HG02798 (cell line): ENCODE measurements around the gene PAFAH2.

Experiments used
- ATAC-seq: cut with Tn5 transposase; IDR thresholded peaks from one replicate; pipeline ENCODE4 v1.9.1; 2021; ENCODE audit warnings: mild to moderate bottlenecking; ENCODE audit not compliant: unreplicated experiment, poor library complexity

PAFAH2 gene

DNA sequence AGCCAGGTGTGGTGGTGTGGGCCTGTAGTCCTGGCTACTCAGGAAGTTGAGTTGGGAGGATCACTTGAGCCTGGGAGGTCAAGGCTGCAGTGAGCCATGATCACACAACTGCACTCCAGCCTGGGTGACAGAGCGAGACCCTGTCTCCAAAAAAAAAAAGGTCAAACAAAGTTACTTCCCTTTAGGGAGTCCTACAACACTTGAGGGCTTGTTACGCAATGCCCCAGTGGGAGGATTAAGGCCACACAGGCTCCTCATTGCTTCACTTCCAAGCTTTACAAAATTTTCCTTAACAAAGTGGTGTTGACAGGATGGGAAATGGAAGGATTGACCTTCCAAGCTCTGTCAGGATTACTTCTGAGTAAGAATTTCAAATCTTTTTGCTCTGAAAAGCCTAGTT lies 17.5 kb upstream of the PAFAH2 start:
- ATAC-seq = no peak

DNA sequence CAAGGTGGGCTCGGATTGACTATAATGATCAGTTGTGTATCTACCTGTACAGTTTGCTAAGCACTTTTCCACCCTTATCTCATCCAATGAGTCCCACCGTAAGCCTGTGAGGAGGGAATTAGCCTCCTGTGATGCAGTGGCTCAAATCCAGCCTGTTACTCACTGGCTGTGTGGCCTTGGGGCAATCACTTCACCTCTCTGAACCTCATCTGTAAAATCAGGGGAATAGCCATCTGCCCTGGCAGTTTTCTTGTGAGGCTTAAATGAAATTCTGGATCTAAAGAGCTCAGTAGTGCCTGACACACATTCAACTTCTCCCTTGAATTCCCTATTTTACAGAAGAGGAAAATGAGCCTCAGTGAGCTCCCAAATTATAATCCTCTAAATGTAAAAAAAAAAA lies 16.3 kb upstream of the PAFAH2 start:
- no peak for ATAC-seq

DNA sequence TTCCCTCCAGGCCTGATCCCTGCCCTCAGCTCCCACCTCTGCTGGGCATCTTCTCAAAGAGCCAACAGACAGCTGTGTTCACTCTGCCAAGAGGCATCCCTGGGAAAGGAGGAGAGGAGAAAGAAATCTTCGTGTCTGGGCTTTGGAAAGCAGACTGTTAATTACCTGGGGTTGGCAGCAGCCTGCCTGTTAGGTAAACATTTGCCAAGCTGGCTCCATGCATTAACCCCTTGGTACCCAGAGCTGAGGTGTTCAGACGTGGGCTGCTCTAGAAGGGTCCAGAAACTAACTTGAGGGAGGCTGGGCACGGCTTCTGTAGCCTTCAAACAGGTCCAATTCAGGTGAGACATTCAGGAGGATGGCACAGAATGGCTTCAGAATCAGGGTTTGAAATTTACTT lies 15.0 kb upstream of the PAFAH2 start:
- ATAC-seq = no peak

GRCh38 chr1:26010825-26011224 lies 13.0 kb upstream of the PAFAH2 start:
- ATAC-seq = no peak

GRCh38 chr1:26009796-26010447 lies 12.1 kb upstream of the PAFAH2 start:
- ATAC-seq = no peak

DNA sequence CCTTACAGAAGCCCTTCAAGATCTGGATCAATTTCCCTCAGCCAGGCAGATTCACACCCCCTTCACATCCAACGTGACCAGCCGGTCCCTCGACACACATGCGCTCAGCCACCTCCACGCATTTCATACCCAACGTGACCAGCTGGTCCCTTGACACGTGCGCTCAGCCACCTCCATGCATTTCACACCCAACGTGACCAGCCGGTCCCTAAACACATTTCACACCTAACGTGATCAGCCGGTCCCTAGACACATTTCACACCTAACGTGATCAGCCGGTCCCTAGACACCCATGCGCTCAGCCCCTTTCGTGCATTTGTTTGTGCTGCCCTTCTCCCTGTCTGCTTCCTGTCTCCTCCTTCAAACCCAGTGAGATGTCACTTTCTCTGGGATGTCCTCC lies 8.8 kb upstream of the PAFAH2 start:
- ATAC-seq = no peak

DNA sequence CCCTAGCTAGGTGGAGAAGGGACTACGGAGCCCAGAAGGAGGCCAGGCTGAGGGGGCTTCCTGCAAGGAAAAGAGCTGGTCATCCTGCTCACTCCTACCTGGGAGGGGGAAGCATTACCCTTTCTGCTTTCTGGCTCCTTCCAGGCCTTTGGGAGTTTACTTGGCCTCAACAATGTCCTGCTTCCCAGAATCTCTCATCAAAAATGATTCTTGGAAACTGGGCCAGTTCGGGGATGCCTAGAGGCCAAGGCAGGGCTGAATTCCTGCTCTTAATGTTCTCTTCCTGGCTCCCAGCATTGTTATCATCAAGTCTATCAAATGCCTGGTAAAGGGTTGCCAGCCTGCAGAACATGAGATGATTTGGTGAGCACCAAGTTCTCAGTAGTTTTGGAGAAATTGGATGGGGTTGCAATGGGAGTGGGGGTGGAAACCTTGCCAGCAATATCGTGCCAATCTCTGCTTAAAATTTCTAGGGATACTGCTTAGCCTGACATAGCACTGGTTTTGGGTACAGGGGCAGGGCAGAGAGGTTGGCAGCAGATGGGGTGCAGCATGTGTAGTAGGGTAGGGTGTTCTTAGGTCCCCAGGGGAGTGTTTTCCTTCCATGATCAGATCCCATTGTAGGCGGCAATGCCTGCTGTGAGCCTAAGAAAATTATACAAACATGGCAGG lies 7.7 kb upstream of the PAFAH2 start:
- no peak for ATAC-seq

GRCh38 chr1:26003756-26004155 lies 5.9 kb upstream of the PAFAH2 start:
- ATAC-seq = no peak

- no peak for ATAC-seq
These were observed 5.4 kb upstream of the PAFAH2 start for GRCh38 chr1:26003262-26003661.

DNA sequence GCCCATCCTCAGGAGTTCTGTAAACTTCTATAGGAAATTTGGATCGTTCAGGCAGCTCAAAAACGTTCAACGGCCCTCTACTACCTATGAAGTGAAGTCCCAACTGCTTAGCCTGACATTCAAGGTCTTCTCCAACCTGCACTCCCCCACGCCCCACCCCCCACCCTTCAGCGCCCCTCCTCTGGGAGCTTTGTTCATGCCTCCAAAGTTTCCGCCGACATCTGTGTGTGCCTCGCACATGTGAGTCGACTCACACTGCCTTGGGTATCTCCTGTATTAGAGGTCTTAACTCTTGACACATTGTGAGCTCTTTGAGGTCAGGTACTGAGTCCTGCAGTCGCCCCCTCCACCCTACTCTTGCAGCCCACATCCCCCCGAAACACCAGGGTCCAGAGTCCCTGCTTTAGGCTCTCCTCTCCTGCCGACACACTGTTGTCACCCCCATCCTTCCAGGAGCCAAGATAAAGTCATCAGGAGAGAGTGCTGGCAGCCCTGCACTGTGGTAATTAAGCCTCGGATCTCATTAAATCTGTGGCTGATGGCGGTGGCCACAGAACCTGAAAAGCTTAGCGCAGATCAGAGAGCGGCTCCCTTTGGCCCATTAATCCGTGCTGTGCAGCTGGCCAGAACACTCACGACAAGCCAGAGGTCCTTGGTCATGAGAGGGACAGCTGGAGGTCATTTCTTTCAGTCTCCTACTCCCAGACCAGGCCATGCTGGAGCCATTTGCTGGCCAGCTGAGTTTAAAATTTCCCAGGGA lies 1.4 kb upstream of the PAFAH2 start:
- ATAC-seq = no peak

- no peak for ATAC-seq
These were observed 666 bp downstream of the PAFAH2 start for GRCh38 chr1:25996966-25997827.

DNA sequence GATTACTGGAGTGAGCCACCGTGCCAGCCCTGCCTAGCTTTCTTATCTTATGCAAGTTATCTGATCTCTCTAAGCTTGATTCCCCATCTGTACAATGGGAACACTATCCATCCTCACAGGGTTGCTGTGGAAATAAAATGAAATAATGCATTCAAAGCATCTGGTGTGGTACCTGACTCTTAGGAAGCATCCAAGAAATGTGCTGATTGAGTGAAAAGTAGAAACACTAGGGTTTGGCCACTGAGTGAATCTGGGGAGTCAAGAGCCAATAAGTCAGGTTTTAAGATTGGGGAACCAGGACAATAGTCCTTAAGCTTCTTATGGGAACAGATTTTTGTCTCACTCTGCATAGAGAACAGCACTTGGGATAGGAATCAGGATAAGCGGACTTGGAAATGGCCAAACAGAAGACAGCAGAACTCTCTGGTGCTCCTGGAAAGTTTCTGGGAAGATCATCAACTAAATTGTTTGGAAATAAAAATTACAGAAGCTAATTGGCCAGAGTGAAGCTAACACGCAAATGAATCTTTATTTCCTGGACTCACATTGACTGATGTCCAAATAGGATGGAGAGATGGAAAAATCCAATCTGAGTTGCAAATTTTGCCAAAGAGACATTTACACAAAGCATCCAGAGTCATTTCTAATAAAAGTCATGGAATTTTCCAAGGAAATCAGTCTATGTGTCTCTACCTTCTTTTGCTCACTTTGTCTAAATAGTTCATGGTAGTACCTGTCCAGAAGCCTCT lies 3.3 kb downstream of the PAFAH2 start:
- ATAC-seq = no peak

DNA sequence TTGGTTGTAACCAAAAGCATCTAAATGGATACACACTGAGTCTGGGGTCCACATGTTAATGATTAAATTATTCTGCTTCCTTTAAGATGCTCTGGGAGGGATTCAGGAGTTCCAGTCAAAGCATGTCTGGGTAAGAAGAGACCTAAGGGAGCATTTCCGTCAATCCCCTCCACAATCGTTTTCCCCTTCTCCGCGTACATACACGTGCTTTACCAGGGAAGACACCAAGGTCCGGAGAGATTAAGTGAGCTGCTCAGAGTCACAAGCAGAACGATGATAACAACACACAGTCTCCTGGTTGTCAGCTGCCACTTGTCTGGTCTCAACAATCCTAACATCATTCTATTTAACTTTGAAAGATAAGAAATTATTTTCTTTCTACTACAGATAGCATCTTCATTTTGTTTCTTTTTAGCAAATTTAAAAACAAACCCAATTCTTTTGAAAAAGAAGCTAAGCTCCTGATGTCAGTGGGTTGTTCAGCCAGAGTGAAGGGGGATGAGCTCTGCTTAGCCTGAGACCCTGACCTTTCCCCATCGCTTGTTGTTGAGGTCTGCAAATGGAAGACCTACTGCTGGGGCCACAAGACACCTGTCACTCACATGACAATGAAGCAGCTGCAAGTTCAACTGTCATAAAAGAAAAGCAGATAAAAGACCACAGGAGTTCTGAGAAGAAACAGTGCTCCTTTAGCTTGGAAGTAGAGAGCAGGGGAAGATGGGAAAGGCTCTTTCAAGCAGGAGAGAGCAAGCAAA lies 4.5 kb downstream of the PAFAH2 start:
- no peak for ATAC-seq

DNA sequence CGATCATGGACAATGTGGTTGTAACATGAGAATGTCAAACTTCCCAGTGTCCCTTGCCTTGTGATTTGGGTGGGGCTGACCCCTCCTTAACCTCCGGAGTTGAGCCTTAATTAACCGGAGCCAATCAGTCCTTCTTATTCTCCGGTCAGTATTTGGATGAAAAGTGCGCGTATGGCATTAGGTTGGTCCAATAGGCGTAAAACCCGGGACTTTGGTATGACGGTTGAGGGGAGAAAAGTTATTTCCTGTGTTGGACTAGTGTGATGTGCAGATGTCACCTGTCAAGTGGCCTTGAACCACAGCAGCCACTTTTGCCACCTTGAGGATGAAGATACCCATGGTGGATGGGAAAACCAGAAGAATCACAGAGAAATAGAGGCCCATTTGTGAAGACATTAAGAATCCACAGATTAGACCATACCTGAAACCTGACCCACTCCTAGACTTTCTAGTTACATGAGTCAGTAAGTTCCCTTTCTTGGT lies 5.1 kb downstream of the PAFAH2 start:
- no peak for ATAC-seq

- ATAC-seq = no peak
These were observed 5.8 kb downstream of the PAFAH2 start for GRCh38 chr1:25991937-25992688.

DNA sequence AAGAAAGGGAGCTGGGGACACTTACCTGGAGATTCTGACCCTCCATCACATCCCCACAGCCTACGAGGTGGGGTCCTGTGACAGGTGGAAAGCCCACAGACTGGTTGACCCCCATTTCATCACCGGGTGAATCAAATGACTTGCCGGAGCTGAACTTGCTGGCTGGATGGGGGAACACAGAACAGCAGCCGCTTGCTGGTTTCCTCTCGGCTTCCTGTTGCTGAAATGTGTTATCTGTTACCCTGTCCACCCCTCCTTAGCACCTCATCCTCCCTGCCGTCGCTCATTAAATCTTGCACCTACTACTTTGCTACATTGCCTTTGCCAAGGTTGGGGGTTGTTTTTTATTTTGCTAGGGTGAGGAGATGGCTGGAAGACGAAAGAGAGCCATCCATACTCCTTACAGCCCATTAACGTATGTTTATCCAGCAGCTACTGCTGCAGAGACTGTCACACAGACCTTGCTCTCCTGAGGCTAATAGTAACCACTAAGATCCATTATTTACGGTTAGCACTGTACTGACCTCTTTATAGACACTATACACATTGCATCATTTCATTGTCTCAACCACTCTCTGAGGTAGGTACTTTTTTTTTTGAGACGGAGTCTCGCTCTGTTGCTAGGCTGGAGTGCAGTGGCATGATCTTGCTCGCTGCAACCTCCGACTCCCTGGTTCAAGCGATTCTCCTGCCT lies 7.0 kb downstream of the PAFAH2 start:
- no peak for ATAC-seq

- no peak for ATAC-seq
These were observed 7.6 kb downstream of the PAFAH2 start for GRCh38 chr1:25990251-25990650.
